Measurements from ENCODE around the gene M6PR.
"Not testable (repeated sequence)": the region's sequence is repeated elsewhere in the genome, so short reads cannot be mapped to it uniquely, and the experiment has no call there.

Gene M6PR

DNA sequence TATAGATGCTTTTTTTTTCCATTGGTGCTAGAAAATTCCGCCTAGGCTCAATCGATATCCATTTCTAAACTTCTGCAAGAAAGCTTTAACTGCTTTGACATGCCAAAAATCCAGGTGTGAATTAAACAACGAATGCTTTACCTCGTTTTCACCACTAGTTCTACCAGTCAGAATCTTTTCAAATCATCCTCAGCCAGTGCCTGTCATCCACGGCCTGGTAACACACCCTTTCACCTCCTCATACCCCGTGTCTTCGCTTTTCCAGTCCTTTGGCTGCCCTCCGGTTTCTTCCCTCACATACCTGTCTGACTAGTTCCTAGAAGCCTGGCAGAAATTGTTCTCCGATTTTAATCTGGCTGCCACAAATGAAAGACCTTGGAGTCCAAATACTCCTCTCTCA, 36.5 kb downstream of the M6PR start:
- no peak for DNase-seq (ENCODE audit: low read depth in 3 of 3)

DNA sequence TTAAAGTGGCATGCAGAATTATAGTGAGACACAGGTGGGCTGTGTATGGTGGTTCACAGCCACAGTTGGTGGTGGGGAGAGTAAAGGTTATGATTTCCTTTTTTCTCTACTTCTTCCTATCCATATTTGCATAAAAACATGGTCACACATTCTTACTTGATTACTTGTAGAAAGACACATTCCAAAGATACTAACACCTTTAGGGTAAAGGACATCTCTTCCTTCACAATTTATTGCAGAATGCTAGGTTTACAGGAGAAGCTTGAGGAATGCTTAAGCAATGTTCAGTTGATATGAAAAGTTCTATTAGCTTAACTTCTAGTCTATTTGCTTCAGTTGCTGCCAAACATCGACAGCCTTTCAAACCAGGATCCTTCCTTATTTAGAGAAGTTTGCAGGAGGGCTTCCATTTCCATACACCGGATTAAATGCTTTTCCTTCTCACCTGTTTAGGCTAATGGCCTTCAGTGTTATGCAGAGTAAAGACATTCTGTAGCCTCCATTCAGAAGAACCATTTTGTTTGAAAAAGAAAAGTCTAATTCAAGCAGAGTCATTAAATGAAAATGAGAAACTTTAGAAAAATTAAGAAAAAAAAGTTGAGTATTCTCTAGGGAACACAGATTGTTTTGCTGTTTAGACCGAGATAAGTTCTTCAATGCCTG, 37.7 kb downstream of the M6PR start:
- DNase-seq (ENCODE audit: low read depth in 3 of 3): no peak

GRCh38 chr12:8909752-8910151, 39.7 kb downstream of the M6PR start:
- no peak for DNase-seq (ENCODE audit: low read depth in 3 of 3)

DNA sequence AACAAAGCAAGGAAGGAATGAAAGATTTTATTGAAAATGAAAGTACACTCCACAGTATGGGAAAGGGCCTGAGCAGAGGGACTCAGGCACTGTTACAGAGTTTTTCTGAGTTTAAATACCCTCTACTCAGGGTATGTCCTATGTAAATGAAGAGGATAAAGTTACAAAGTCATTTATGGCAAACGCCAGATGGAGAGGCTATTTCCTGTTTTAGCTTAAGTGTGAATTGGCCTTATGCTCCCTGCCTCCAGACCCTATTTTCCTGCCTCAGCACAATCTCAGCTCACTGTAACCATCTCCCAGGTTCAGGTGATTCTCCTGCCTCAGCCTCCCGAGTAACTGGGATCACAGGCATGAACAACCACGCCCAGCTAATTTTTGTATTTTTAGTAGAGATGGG, 41.9 kb downstream of the M6PR start:
- no peak for DNase-seq (ENCODE audit: low read depth in 3 of 3)

DNA sequence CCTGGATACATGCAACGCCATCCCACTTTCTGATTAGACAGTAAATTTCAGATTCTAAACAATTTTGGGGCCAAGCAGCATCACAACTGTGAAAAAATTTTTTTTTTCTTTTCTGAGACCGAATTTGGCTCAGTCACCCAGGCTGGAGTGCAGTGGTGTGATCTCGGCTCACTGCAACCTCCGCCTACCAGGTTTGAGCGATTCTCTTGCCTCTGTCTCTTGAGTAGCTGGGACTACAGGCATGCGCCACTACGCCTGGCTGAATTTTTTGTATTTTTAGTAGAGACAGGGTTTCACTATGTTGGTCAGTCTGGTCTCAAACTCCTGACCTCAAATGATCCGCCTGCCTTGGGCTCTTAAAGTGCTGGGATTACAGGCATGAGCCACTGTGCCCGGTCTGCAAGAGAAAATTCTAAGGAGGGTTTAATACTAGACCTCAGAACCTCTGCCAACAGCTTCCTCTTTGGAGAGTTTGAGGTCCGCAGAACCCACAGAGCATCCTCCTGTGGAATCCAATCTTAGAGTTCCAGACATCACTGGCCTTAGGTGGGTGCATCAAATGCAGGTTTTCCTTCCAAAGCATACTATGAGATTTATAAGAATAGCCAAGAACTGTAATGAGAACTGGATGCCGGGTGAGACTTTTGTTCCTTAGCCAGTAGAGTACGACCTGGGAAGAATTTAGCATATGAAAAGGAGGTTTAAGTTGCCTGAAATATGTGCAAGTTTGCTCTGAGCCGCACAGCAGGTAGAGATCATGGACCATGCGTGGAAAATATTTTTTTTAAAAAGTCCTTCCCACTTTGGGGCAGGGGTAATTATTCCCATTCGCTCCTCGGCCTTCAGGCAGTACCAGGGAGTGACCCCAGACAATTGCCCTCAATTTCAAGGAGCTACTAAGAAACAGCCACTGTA, 42.9 kb downstream of the M6PR start:
- DNase-seq (ENCODE audit: low read depth in 3 of 3): no peak

- DNase-seq (ENCODE audit: low read depth in 3 of 3): no peak
Observed at GRCh38 chr12:8905546-8905945, 43.9 kb downstream of the M6PR start.

GRCh38 chr12:8904665-8905064, 44.8 kb downstream of the M6PR start:
- no peak for DNase-seq (ENCODE audit: low read depth in 3 of 3)

DNA sequence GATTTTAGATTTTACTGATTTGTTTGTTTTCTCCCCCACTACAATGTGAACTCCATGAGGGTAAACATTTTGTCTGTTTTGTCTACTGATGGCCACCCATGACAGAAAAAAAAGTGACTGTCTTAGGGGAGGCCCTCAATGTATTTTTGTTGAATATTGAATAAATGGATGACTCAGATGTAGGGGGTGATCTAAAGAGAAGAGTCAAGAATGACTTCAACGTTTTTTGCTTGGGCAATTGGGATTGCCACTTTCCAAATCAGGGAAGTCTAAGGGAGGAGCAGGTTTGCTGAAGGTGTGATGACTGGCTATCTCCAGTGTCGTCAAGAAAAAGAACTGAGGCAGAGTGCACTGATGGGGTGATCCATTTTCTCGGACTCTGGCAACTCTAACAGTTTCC, 45.8 kb downstream of the M6PR start:
- no peak for DNase-seq (ENCODE audit: low read depth in 3 of 3)

DNA sequence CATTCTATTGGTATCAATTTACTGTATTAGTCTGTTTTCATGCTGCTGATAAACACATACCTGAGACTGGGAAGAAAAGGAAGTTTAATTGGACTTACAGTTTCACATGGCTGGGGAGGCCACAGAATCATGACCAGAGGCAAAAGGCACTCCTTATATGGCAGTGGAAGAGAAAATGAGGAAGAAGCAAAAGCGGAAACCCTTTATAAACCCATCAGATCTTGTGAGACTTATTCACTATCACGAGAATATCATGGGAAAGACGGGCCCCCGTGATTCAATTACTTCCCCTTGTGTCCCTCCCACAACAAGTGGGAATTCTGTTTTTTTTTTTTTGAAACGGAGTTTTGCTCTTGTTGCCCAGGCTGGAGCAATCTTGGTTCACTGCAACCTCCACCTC, 46.7 kb downstream of the M6PR start:
- not testable (repeated sequence) for DNase-seq (ENCODE audit: low read depth in 3 of 3)

GRCh38 chr12:8899830-8900229, 49.6 kb downstream of the M6PR start:
- no peak for DNase-seq (ENCODE audit: low read depth in 3 of 3)

DNA sequence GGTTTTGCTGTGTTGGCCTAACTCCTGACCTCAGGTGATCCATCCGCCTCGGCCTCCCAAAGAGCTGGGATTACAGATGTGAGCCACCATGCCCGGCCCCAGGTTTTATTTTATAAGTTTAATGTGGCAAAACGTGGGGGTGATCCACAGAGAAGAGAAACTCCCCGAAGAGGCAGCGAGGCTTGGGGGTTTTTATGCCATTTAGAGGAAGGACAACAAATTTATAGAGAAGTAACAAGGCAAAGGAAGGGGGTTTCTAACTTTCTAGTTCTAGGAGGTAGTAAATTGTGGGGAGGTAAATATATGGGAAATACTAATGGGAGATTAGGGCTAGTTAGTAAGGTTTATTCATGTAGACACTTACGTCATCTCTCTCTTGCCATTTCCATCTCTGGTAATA, 52.4 kb downstream of the M6PR start:
- DNase-seq (ENCODE audit: low read depth in 3 of 3): no peak

- no peak for DNase-seq (ENCODE audit: low read depth in 3 of 3)
Observed at GRCh38 chr12:8894986-8895385, 54.5 kb downstream of the M6PR start.

- no peak for DNase-seq (ENCODE audit: low read depth in 3 of 3)
Observed at GRCh38 chr12:8894378-8894777, 55.1 kb downstream of the M6PR start.

GRCh38 chr12:8891976-8892375, 57.5 kb downstream of the M6PR start:
- no peak for DNase-seq (ENCODE audit: low read depth in 3 of 3)

All from stimulated activated CD4-positive, alpha-beta T cell treated with anti-CD3 and anti-CD28 coated beads, TNF-alpha, amount 100 ng/mL, for 48 hours (primary cell).